NCI-H2171 treated with DMSO at 0.1 percent for 48 hours (cell line): ENCODE data around the gene S100A4.
A peak's percentile ranks its signal among the peaks of the same experiment; 100 is the strongest.

Source experiments
- DNase-seq: peaks from one replicate; lab custom pipeline; 2025; lab: John Stamatoyannopoulos, UW

The S100A4 gene

GRCh38 chr1:153547560-153548551 lies 2.2 kb upstream of the S100A4 start:
- no peak for DNase-seq

GRCh38 chr1:153546796-153547559 lies 1.4 kb upstream of the S100A4 start:
- DNase-seq, result peak; percentile 56

GRCh38 chr1:153546371-153546770 lies 765 bp upstream of the S100A4 start:
- no peak for DNase-seq

GRCh38 chr1:153544453-153545066 lies 1.0 kb downstream of the S100A4 start:
- no peak for DNase-seq

- DNase-seq, result no peak
Observed at GRCh38 chr1:153543736-153544135, 1.9 kb downstream of the S100A4 start.

GRCh38 chr1:153542956-153543711 lies 2.5 kb downstream of the S100A4 start:
- no peak for DNase-seq

- DNase-seq, result no peak
Observed at GRCh38 chr1:153541641-153542590, 3.7 kb downstream of the S100A4 start.

- DNase-seq, result peak; percentile 52
Observed at GRCh38 chr1:153540394-153541361, 4.9 kb downstream of the S100A4 start, which contains the start of gene S100A5. S100A5 (minus strand) TSS chr1:153540934; CDS start chr1:153540191, 743 bp downstream.

- peak; percentile 20 for DNase-seq
Observed at GRCh38 chr1:153539395-153540093, 6.1 kb downstream of the S100A4 start.

GRCh38 chr1:153538315-153538821 lies 7.2 kb downstream of the S100A4 start:
- DNase-seq, result peak; percentile 79

GRCh38 chr1:153537376-153537730 lies 8.3 kb downstream of the S100A4 start:
- DNase-seq, result no peak

GRCh38 chr1:153536671-153537375 lies 8.8 kb downstream of the S100A4 start:
- no peak for DNase-seq

- DNase-seq, result peak; percentile 43
Observed at GRCh38 chr1:153536012-153536670, 9.5 kb downstream of the S100A4 start.

GRCh38 chr1:153535242-153536011 lies 10.2 kb downstream of the S100A4 start, which contains the start of gene S100A6:
S100A6 (minus strand) TSS chr1:153535991; CDS start chr1:153535339, 652 bp downstream.
- no peak for DNase-seq

GRCh38 chr1:153534925-153535241 lies 10.7 kb downstream of the S100A4 start:
- DNase-seq, result no peak

GRCh38 chr1:153534226-153534924 lies 11.2 kb downstream of the S100A4 start:
- no peak for DNase-seq
